Measurements from ENCODE around the gene PDE11A.

PDE11A gene

GRCh38 chr2:177592397-177592796 is 480.2 kb downstream of the PDE11A start:
- no peak for DNase-seq

GRCh38 chr2:177589186-177589585 is 483.4 kb downstream of the PDE11A start:
- no peak for DNase-seq

- DNase-seq = no peak
Observed at GRCh38 chr2:177588671-177589070, 483.9 kb downstream of the PDE11A start.

- DNase-seq = no peak
Observed at GRCh38 chr2:177587371-177587770, 485.2 kb downstream of the PDE11A start.

- DNase-seq = no peak
Observed at GRCh38 chr2:177586154-177586553, 486.4 kb downstream of the PDE11A start.

GRCh38 chr2:177585234-177585863 is 487.2 kb downstream of the PDE11A start:
- DNase-seq = no peak

- DNase-seq = no peak
Observed at GRCh38 chr2:177584030-177584692, 488.4 kb downstream of the PDE11A start.

- DNase-seq = no peak
Observed at GRCh38 chr2:177582000-177582399, 490.6 kb downstream of the PDE11A start.

- no peak for DNase-seq
Observed at GRCh38 chr2:177579486-177580036, 493.0 kb downstream of the PDE11A start.

GRCh38 chr2:177578454-177578853 is 494.1 kb downstream of the PDE11A start:
- no peak for DNase-seq

GRCh38 chr2:177577075-177577474 is 495.5 kb downstream of the PDE11A start:
- no peak for DNase-seq

- no peak for DNase-seq
Observed at GRCh38 chr2:177575358-177575757, 497.2 kb downstream of the PDE11A start.

GRCh38 chr2:177574356-177574755 is 498.2 kb downstream of the PDE11A start:
- DNase-seq = no peak

All from stimulated activated CD4-positive, alpha-beta T cell treated with anti-CD3 and anti-CD28 coated beads, Interleukin-1b, Interleukin-23, amount 100 ng/mL, for 48 hours (primary cell).